K562 (cell line): ENCODE data around the gene TMOD3. TPM values are rescaled to one million over a fixed set of nuclear protein-coding genes. Genes with fewer than 3 reads are reported as not detected.
A peak's percentile ranks its signal among the peaks of the same experiment; 100 is the strongest.

ENCODE experiments used
- ATAC-seq: fragments of 200-7000 bp; cut with Tn5 transposase; 3 replicates; pipeline ENCODE4 v1.9.1; 2020; ENCODE audit warnings: moderate library complexity
- BruUV-seq: library from RNA; stranded (reverse); fragments of 400-500 nt; replicated peaks from 2 replicates; lab custom pipeline; 2021; lab: Mats Ljungman, UMichigan
- CTCF ChIA-PET: fragments of 300-600 bp; formaldehyde crosslinking; extraction: SDS; loops from one replicate; lab custom pipeline; 2021; ENCODE audit warnings: low intra/inter-chr PET ratio; lab: Yijun Ruan, JAX
- POLR2A ChIA-PET: fragments of 300-600, 350-650 bp; sonication (Branson Sonifier 250); formaldehyde crosslinking; extraction: SDS; loops from one replicate; lab custom pipeline; 2021; ENCODE audit warnings: antibody characterized with exemption, inconsistent platforms; lab: Yijun Ruan, JAX
- DNase-seq, 4 experiments: peaks; one replicate each; pipeline versions ENCODE4 v3.0.0 to v3.0.0-alpha.2; 2011 to 2018; ENCODE audit warnings: low spot score in 3 of 4, mixed read lengths in 3 of 4; ENCODE audit errors: extremely low read depth in 1 of 4
- FAIRE-seq: peaks from 2 replicates; lab custom pipeline; 2011; peaks lifted over from hg19 to GRCh38; lab: Jason Lieb, UNC
- H2AFZ ChIP-seq: 2 replicates; pipeline ENCODE4 v1.6.0; 2011; ENCODE audit warnings: low read depth, low read length, control low read depth, inconsistent platforms
- H3K27ac ChIP-seq: fragments of 200-600 bp; 3 replicates; pipeline ENCODE4 v1.8.0; 2011; ENCODE audit warnings: low read depth, mild to moderate bottlenecking, control low read depth, inconsistent platforms, low read length, moderate library complexity, mixed read lengths; ENCODE audit errors: extremely low read depth
- H3K27me3 ChIP-seq, 2 experiments: fragments of 300-600 bp in 1 of 2; 2 replicates in 1 of 2; 3 replicates in 1 of 2; pipeline versions ENCODE4 v1.6.0 to v1.8.0; 2011; ENCODE audit warnings: inconsistent platforms in 2 of 2, low read length in 2 of 2, mild to moderate bottlenecking in 1 of 2, mixed read lengths in 1 of 2, moderate library complexity in 1 of 2; ENCODE audit not compliant: control insufficient read depth in 2 of 2, insufficient read depth in 2 of 2
- H3K36me3 ChIP-seq: fragments of 300-600 bp; 3 replicates; pipeline ENCODE4 v1.8.0; 2011; ENCODE audit warnings: mild to moderate bottlenecking, low read length, inconsistent platforms; ENCODE audit not compliant: control insufficient read depth, insufficient read depth
- H3K4me1 ChIP-seq, 2 experiments: fragments of 200-600 bp in 1 of 2; replicated peaks in 1 of 2; 2 replicates in 1 of 2; 3 replicates in 1 of 2; pipeline versions ENCODE4 v1.5.1 to v1.8.0; 2011; ENCODE audit warnings: inconsistent platforms in 2 of 2, low read length in 2 of 2, mild to moderate bottlenecking in 1 of 2, mixed read lengths in 1 of 2, moderate library complexity in 1 of 2; ENCODE audit not compliant: control insufficient read depth in 2 of 2, insufficient read depth in 2 of 2
- H3K4me2 ChIP-seq: 2 replicates; pipeline ENCODE4 v1.6.1; 2011; ENCODE audit warnings: low read length, control low read depth, inconsistent platforms, mixed read lengths; ENCODE audit not compliant: insufficient read depth
- H3K4me3 ChIP-seq: fragments of 200-600 bp; sonication (generic), shearing (Covaris generic); 2 replicates; pipeline ENCODE4 v1.5.1; 2016; ENCODE audit warnings: control low read depth, inconsistent platforms
- H3K79me2 ChIP-seq: fragments of 200-600 bp; 3 replicates; pipeline ENCODE4 v1.8.0; 2011; ENCODE audit warnings: low read length, inconsistent platforms; ENCODE audit not compliant: control insufficient read depth, insufficient read depth
- H3K9ac ChIP-seq, 2 experiments: 2 replicates each; pipeline versions ENCODE4 v1.6.0 to v1.6.1; 2011; ENCODE audit warnings: low read depth in 2 of 2, low read length in 2 of 2, control low read depth in 1 of 2, inconsistent platforms in 1 of 2, mild to moderate bottlenecking in 1 of 2, mixed read lengths in 1 of 2; ENCODE audit not compliant: insufficient read depth in 1 of 2
- H3K9me1 ChIP-seq: one replicate; pipeline ENCODE4 v1.6.0; 2011; ENCODE audit warnings: inconsistent platforms, mild to moderate bottlenecking, low read length, moderate library complexity; ENCODE audit not compliant: control insufficient read depth, insufficient read depth
- H3K9me3 ChIP-seq: replicated peaks from 2 replicates; pipeline ENCODE4 v1.5.1; 2011; ENCODE audit warnings: low read depth, low read length, inconsistent platforms; ENCODE audit not compliant: control insufficient read depth, insufficient read depth
- H4K20me1 ChIP-seq: replicated peaks from 2 replicates; pipeline ENCODE4 v1.6.1; 2011; ENCODE audit warnings: low read length, inconsistent platforms, mixed read lengths; ENCODE audit not compliant: control insufficient read depth, insufficient read depth
- HDAC2 ChIP-seq: fragments of 450-650 bp; IDR thresholded peaks from 2 replicates; pipeline ENCODE4 v1.6.1; 2016; ENCODE audit warnings: mild to moderate bottlenecking
- HNRNPL ChIP-seq: fragments of 200-400 bp; formaldehyde crosslinking; IDR thresholded peaks from 2 replicates; pipeline ENCODE4 v1.6.1; 2017; ENCODE audit warnings: low read depth, mild to moderate bottlenecking, low read length
- ILK ChIP-seq: fragments of 450-650 bp; IDR thresholded peaks from 2 replicates; pipeline ENCODE4 v1.6.1; 2016; ENCODE audit warnings: missing genetic modification characterization, low read depth, mild to moderate bottlenecking, missing compliant biosample characterization, moderate library complexity, borderline replicate concordance
- IRF2 ChIP-seq: sonication (generic); formaldehyde crosslinking; IDR thresholded peaks from 2 replicates; pipeline ENCODE4 v1.8.1; 2022; ENCODE audit warnings: mild to moderate bottlenecking, missing genetic modification reagents
- PKNOX1 ChIP-seq: fragments of 450-650 bp; IDR thresholded peaks from 2 replicates; pipeline ENCODE4 v1.6.1; 2016
- RCOR1 ChIP-seq, 2 experiments: IDR thresholded peaks; 2 replicates each; pipeline ENCODE4 v1.6.1; 2012; ENCODE audit warnings: low read depth in 2 of 2, low read length in 2 of 2, borderline replicate concordance in 1 of 2, improper control_type of control experiment in 1 of 2
- TAL1 ChIP-seq: fragments of 450-650 bp; IDR thresholded peaks from 2 replicates; pipeline ENCODE4 v1.6.1; 2016; ENCODE audit warnings: mild to moderate bottlenecking
- ZNF324 ChIP-seq: fragments of 250-450 bp; sonication (Bioruptor Pico); IDR thresholded peaks from 2 replicates; pipeline ENCODE4 v1.4.0; 2020; ENCODE audit warnings: mild to moderate bottlenecking
- ZNF354B ChIP-seq: fragments of 250-450 bp; sonication (Bioruptor Pico); IDR thresholded peaks from 2 replicates; pipeline ENCODE4 v1.4.0; 2020
- ZNF75A ChIP-seq: fragments of 450-650 bp; formaldehyde crosslinking; IDR thresholded peaks from 2 replicates; pipeline ENCODE4 v1.4.0; 2020; ENCODE audit warnings: mild to moderate bottlenecking
- whole genome bisulfite sequencing: fragments of 100-300 bp; shearing (Covaris generic); methylation state at CpG from one replicate; pipeline ENCODE4 v1.1.6; 2016; ENCODE audit warnings: low coverage, mixed read lengths; ENCODE audit not compliant: insufficient coverage; ENCODE audit errors: missing lambda C conversion rate; 5-methylcytosine and 5-hydroxymethylcytosine counted together
- in situ Hi-C: fragments of 300-500 bp; cut with MboI; formaldehyde crosslinking; loops from 4 replicates; pipeline ENCODE4 v1.15.0; 2018; ENCODE audit warnings: inconsistent platforms, mixed read lengths
- intact Hi-C: fragments of 100-400 bp; cut with micrococcal nuclease; formaldehyde crosslinking; loops from 2 replicates; pipeline ENCODE4 v1.14.2; 2022
- polyA plus RNA-seq, 8 experiments: library from polyadenylated mRNA; depleted of rRNA in 4 of 8; stranded (reverse) in 5 of 8; unstranded in 3 of 8; fragments of >200 nt; fragmentation: Nextera tagmentation in 2 of 8; fragmentation: Illumina TruSeq in 1 of 8; extraction: Ambion mirVana in 2 of 8; extraction: Trizol in 1 of 8; gene quantifications; 2 replicates each; pipeline versions ENCODE4 v1.2.1 to v1.2.3, GENCODE V29; 2011 to 2014; ENCODE audit warnings: inconsistent platforms in 1 of 8, missing spikeins in 1 of 8
- total RNA-seq, 7 experiments: library from RNA; depleted of rRNA in 6 of 7; stranded (reverse); fragments of >200 nt in 6 of 7; fragmentation: Illumina TruSeq in 2 of 7; extraction: Trizol in 2 of 7; gene quantifications; 2 replicates each; pipeline versions ENCODE4 v1.2.1 to v1.2.3, GENCODE V29; 2011 to 2021; ENCODE audit warnings: low replicate concordance in 1 of 7

The TMOD3 gene
- total and polyA plus RNA-seq, 9 of the 15 experiments (the other 6 are each of a cell fraction or from before 2014, with no cell fraction given), result 6.8 to 45.0 (median 30.9) TPM

GRCh38 chr15:51887887-51888592 is 58.6 kb downstream of the TMOD3 start:
- ATAC-seq, result peak; percentile 53; the same call in 2 of the 3 replicates
- Histone ChIP-seq H3K9me1 (no peaks in the 10 kb centered on the region), H3K79me2 (peaks cover 9% of the 10 kb centered on the region; the same call in 1 of the 3 replicates), H3K36me3 (peaks cover 40% of the 10 kb centered on the region), H3K27ac (no peak overlapping the region; the same call in 2 of the 3 replicates), H3K9ac (no peak overlapping the region), H4K20me1 (no peaks in the 10 kb centered on the region), H3K4me2 (no peak overlapping the region), H2AFZ (no peak overlapping the region), H3K4me1 (no peaks in the 10 kb centered on the region; a peak in 2 of 5 replicates), H3K9me3 (no peaks in the 10 kb centered on the region), H3K4me3 (no peak overlapping the region), H3K27me3 (no peaks in the 10 kb centered on the region)
- no TSS peak for BruUV-seq
- 67% methylated on average over 9 of the region's 9 CpGs for WGBS
- DNase-seq, result no peak
- ChIA-PET CTCF (interaction anchor here (0.9 kb wide), 1 partner anchor 111 kb away, joined by 3 read pairs; no protein-coding TSS in a partner anchor), POLR2A (interaction anchor here (0.7 to 2.4 kb wide), 4 partner anchors 10 to 127 kb away, joined by 3 to 11 read pairs (median 6); no protein-coding TSS in a partner anchor)
- in situ Hi-C loops, result no loop called here
- intact Hi-C loops, result no loop called here
- TF ChIP-seq ZNF354B (CRISPR knock-in tag) (no peak), HNRNPL (no peak), ZNF75A (CRISPR knock-in tag) (no peak), IRF2 (CRISPR knock-in tag) (no peak), ILK (tag) (no peak), TAL1 (no peak), RCOR1 (IDR thresholded peaks at IDR 0.05; ENCODE audit: borderline replicate concordance in 1 of 2, low read depth in 2 of 2, low read length in 2 of 2) (no peak), HDAC2 (no peak), PKNOX1 (no peak), ZNF324 (no peak)
- FAIRE-seq, result no peak
